ENCODE measurements around the gene ASAP2.

DNA sequence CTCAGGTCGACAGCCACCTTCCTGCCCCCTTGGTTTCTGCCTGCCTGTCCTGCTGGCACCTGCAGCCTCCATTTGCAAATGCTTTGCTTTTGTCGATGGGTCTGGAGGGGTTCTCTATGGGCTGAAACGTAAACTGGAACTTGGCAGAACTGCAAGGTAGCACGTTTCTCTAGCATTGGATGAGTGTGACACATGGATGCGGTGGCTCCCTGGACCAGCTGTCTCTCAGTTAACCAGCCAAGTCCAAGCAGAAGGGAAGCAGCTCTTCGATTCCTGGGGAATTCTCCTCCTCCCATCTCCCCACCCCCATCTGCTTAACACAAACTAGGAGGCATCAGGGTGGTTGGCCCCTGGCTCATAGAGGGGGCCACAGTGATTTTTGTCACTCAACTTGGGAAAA, 159.4 kb downstream of the ASAP2 start:
- TF ChIP-seq, protein P1, sequence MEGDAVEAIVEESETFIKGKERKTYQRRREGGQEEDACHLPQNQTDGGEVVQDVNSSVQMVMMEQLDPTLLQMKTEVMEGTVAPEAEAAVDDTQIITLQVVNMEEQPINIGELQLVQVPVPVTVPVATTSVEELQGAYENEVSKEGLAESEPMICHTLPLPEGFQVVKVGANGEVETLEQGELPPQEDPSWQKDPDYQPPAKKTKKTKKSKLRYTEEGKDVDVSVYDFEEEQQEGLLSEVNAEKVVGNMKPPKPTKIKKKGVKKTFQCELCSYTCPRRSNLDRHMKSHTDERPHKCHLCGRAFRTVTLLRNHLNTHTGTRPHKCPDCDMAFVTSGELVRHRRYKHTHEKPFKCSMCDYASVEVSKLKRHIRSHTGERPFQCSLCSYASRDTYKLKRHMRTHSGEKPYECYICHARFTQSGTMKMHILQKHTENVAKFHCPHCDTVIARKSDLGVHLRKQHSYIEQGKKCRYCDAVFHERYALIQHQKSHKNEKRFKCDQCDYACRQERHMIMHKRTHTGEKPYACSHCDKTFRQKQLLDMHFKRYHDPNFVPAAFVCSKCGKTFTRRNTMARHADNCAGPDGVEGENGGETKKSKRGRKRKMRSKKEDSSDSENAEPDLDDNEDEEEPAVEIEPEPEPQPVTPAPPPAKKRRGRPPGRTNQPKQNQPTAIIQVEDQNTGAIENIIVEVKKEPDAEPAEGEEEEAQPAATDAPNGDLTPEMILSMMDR (IDR thresholded peaks at IDR 0.05) = no peak
- no peak for TF ChIP-seq POLR2AphosphoS5 (IDR thresholded peaks at IDR 0.05)

Measured in transverse colon (tissue), 4 donors.